PC-3 (cell line): Measurements from ENCODE around the gene CMTM8. TPM values are rescaled to one million over a fixed set of nuclear protein-coding genes. Genes with fewer than 3 reads are reported as not detected.
A peak's percentile ranks its signal among the peaks of the same experiment; 100 is the strongest.
"Not testable (repeated sequence)": the region's sequence is repeated elsewhere in the genome, so short reads cannot be mapped to it uniquely, and the experiment has no call there.

Experiments
- ATAC-seq: fragments of 200-7000 bp; cut with Tn5 transposase; 2 replicates; pipeline ENCODE4 v1.9.1; 2020; ENCODE audit warnings: mild to moderate bottlenecking, moderate library complexity
- BruUV-seq: library from RNA; stranded (reverse); fragments of 400-500 nt; replicated peaks from 2 replicates; lab custom pipeline; 2021; lab: Mats Ljungman, UMichigan
- CTCF ChIA-PET: fragments of 300-600 bp; sonication (Branson Sonifier 250); formaldehyde crosslinking; loops from one replicate; lab custom pipeline; 2022; ENCODE audit warnings: antibody characterized with exemption; lab: Charles Lee
- POLR2A ChIA-PET: fragments of 300-600 bp; sonication (Branson Sonifier 250); formaldehyde crosslinking; loops from one replicate; lab custom pipeline; 2022; ENCODE audit warnings: antibody characterized with exemption; ENCODE audit not compliant: unreplicated experiment; lab: Charles Lee
- DNase-seq: peaks from one replicate; pipeline ENCODE4 v3.0.0-alpha.2; 2015
- H2AFZ ChIP-seq: fragments of 300-600 bp; sonication (generic); 2 replicates; pipeline ENCODE4 v1.6.0; 2016; ENCODE audit warnings: antibody characterized with exemption, low read length
- H3F3A ChIP-seq: fragments of 300-600 bp; sonication (generic); one replicate; pipeline ENCODE4 v1.6.0; 2017; ENCODE audit warnings: antibody characterized with exemption, low read length, control low read depth, mild to moderate bottlenecking; ENCODE audit not compliant: unreplicated experiment
- H3K27ac ChIP-seq: fragments of 300-600 bp; sonication (generic); 2 replicates; pipeline ENCODE4 v1.5.1; 2016; ENCODE audit warnings: mild to moderate bottlenecking, low read length
- H3K27me3 ChIP-seq: fragments of 300-600 bp; sonication (generic); 2 replicates; pipeline ENCODE4 v1.6.1; 2016; ENCODE audit warnings: low read length, mixed read lengths
- H3K36me3 ChIP-seq: fragments of 300-600 bp; sonication (generic); 2 replicates; pipeline ENCODE4 v1.6.1; 2016; ENCODE audit warnings: low read depth, mixed run types, low read length, mixed read lengths
- H3K4me1 ChIP-seq: fragments of 300-600 bp; sonication (generic); 2 replicates; pipeline ENCODE4 v1.5.1; 2016; ENCODE audit warnings: low read length; ENCODE audit not compliant: insufficient read depth
- H3K4me2 ChIP-seq: fragments of 300-600 bp; sonication (generic); 2 replicates; pipeline ENCODE4 v1.6.0; 2016; ENCODE audit warnings: low read length
- H3K4me3 ChIP-seq: fragments of 300-600 bp; sonication (generic); 2 replicates; pipeline ENCODE4 v1.5.1; 2016; ENCODE audit warnings: mild to moderate bottlenecking, low read length, mixed read lengths
- H3K79me2 ChIP-seq: fragments of 300-600 bp; sonication (generic); 2 replicates; pipeline ENCODE4 v1.6.1; 2017; ENCODE audit warnings: low read length, mixed read lengths
- H3K9ac ChIP-seq: fragments of 300-600 bp; sonication (generic); 2 replicates; pipeline ENCODE4 v1.6.0; 2016; ENCODE audit warnings: mild to moderate bottlenecking, low read length
- H3K9me2 ChIP-seq: fragments of 300-600 bp; sonication (generic); replicated peaks from 2 replicates; pipeline ENCODE4 v1.6.1; 2016; ENCODE audit warnings: mixed run types, low read length, mixed read lengths
- H3K9me3 ChIP-seq: fragments of 300-600 bp; sonication (generic); 2 replicates; pipeline ENCODE4 v1.6.1; 2016; ENCODE audit warnings: low read length, mixed read lengths
- H4K20me1 ChIP-seq: fragments of 300-600 bp; sonication (generic); 2 replicates; pipeline ENCODE4 v1.6.1; 2016; ENCODE audit warnings: low read length, mixed read lengths
- EZH2 ChIP-seq: fragments of 300-600 bp; sonication (generic); IDR thresholded peaks from one replicate; pipeline ENCODE4 v1.6.1; 2017; ENCODE audit warnings: antibody characterized with exemption, mild to moderate bottlenecking, low read length; ENCODE audit not compliant: unreplicated experiment
- EZH2phosphoT487 ChIP-seq: fragments of 300-600 bp; sonication (generic); IDR thresholded peaks from 2 replicates; pipeline ENCODE4 v1.6.1; 2018; ENCODE audit warnings: mild to moderate bottlenecking, antibody characterized with exemption, low read length, borderline replicate concordance
- intact Hi-C: fragments of 100-400 bp; cut with micrococcal nuclease; formaldehyde crosslinking; loops from 2 replicates; pipeline ENCODE4 v1.9.0; 2023
- total RNA-seq: library from RNA; depleted of rRNA; stranded (reverse); fragments of >200 nt; gene quantifications from 2 replicates; pipeline ENCODE4 v1.2.3, GENCODE V29; 2014
- TF ChIP-seq, protein P1 (sequence below): fragments of 300-600 bp; sonication (generic); conservative IDR thresholded peaks from 2 replicates; pipeline ENCODE4 v1.5.1; 2017; ENCODE audit warnings: antibody characterized with exemption, low read depth, mild to moderate bottlenecking, low read length

Gene CMTM8
- total RNA-seq, 1 experiment from 2014 or later: 5.2 TPM

DNA sequence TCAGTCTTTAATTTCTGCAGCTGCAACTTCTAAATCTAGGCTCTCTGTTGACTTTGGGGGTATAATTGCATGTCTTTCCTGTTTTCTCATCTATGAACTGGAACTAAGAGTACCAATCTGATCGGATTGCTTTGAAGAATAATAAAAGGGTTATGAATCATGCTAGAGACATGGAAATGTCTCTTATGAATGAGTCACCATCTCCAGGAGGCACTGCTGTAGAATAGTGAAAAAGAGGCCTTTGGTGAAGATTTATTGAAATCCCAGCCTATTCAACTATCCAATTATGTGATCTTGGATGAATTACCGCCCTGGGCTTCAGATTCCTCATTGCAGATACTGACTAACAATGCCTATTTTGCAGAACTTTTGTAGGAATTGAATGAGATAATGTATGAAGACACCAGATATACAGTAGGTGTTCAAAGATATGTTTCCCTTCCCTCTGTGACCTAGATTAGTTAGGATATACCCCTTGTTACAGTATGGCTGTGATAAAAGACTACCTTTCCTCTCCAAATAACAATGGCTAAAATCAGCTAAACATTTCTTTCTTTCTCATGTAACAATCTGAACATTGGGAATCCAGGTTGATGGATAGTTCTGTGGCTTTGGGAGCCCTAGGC lies 11.5 kb upstream of the CMTM8 start:
- Histone ChIP-seq H3K36me3 (no peaks in the 10 kb centered on the region), H3K27ac (peak overlapping the region; percentile 60), H3K4me2 (peak overlapping the region; percentile 68), H3F3A (peaks cover 7% of the 10 kb centered on the region), H4K20me1 (no peaks in the 10 kb centered on the region), H2AFZ (no peak overlapping the region), H3K9me2 (no peaks in the 10 kb centered on the region), H3K9me3 (no peaks in the 10 kb centered on the region), H3K27me3 (no peaks in the 10 kb centered on the region), H3K79me2 (no peaks in the 10 kb centered on the region), H3K4me1 (peaks cover 29% of the 10 kb centered on the region), H3K4me3 (no peak overlapping the region; the same call in 1 of the 2 replicates), H3K9ac (no peak overlapping the region)
- DNase-seq: peak; percentile 90
- intact Hi-C loops: no loop called here
- ChIA-PET POLR2A (no interaction called here), CTCF (no interaction called here)
- peak; percentile 96 for ATAC-seq
- TF ChIP-seq, protein P1, sequence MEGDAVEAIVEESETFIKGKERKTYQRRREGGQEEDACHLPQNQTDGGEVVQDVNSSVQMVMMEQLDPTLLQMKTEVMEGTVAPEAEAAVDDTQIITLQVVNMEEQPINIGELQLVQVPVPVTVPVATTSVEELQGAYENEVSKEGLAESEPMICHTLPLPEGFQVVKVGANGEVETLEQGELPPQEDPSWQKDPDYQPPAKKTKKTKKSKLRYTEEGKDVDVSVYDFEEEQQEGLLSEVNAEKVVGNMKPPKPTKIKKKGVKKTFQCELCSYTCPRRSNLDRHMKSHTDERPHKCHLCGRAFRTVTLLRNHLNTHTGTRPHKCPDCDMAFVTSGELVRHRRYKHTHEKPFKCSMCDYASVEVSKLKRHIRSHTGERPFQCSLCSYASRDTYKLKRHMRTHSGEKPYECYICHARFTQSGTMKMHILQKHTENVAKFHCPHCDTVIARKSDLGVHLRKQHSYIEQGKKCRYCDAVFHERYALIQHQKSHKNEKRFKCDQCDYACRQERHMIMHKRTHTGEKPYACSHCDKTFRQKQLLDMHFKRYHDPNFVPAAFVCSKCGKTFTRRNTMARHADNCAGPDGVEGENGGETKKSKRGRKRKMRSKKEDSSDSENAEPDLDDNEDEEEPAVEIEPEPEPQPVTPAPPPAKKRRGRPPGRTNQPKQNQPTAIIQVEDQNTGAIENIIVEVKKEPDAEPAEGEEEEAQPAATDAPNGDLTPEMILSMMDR: no peak
- no peak for TF ChIP-seq EZH2phosphoT487
- TF ChIP-seq EZH2: no peak
- BruUV-seq: no TSS peak

DNA sequence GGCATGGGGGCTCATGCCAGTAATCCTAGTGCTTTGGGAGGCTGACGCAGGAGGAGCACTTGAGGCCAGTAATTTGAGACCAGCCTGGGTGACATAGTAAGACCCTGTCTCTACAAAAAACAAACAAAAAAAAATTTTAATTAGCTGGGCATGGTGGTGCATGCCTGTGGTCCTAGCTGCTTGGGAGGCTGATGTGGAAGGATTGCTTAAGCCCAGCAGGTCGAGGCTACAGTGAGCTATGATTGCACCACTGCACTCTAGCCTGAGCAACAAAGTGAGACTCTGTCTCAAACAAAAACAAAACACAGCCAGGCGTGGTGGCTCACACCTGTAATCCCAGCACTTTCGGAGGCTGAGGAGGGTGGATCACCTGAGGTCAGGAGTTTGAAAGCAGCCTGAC lies 9.7 kb upstream of the CMTM8 start:
- H3K36me3 ChIP-seq, ATAC-seq, H2AFZ ChIP-seq, H3K9me3 ChIP-seq, H3K79me2 ChIP-seq, H4K20me1 ChIP-seq, CTCF ChIA-PET, DNase-seq, H3K9ac ChIP-seq, H3K4me3 ChIP-seq, H3K4me2 ChIP-seq, H3F3A ChIP-seq, intact Hi-C loops, BruUV-seq, H3K27ac ChIP-seq, H3K27me3 ChIP-seq, POLR2A ChIA-PET, H3K9me2 ChIP-seq: not testable (repeated sequence)
- peaks cover 29% of the 10 kb centered on the region for H3K4me1 ChIP-seq

DNA sequence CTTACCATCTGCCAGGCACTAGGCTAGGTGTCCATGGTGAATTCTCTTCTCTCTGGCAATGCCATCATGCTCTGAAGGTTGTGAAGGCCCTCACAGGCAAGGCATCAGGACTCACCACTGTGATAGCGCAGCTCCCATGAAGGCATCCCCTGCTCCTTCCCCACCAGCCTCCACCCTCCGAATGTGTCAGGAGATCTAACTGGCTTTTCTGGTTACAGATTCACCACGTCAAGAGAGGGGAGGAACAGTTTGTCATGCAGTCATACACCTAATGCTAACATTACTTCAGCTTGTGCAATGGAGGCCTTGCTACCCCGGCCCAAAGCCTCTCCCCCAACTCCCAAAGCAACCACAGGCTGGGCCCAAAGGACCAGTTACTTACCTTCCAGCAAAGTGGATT lies 8.9 kb upstream of the CMTM8 start:
- no peak overlapping the region for H3K4me3 ChIP-seq
- H3K4me1 ChIP-seq: peaks cover 29% of the 10 kb centered on the region
- no TSS peak for BruUV-seq
- no peak overlapping the region for H3K4me2 ChIP-seq
- H3K9me3 ChIP-seq: no peaks in the 10 kb centered on the region
- no peaks in the 10 kb centered on the region for H3K79me2 ChIP-seq
- intact Hi-C loops: no loop called here
- CTCF ChIA-PET: no interaction called here
- peaks cover 7% of the 10 kb centered on the region for H3F3A ChIP-seq
- no peak overlapping the region for H2AFZ ChIP-seq
- POLR2A ChIA-PET: no interaction called here
- no peaks in the 10 kb centered on the region for H4K20me1 ChIP-seq
- no peaks in the 10 kb centered on the region for H3K9me2 ChIP-seq
- H3K9ac ChIP-seq: no peak overlapping the region
- DNase-seq (peak; percentile 57), ATAC-seq (no peak)
- H3K36me3 ChIP-seq: no peaks in the 10 kb centered on the region
- TF ChIP-seq, protein P1: no peak
- TF ChIP-seq EZH2phosphoT487 (no peak), EZH2 (no peak)
- H3K27me3 ChIP-seq: no peaks in the 10 kb centered on the region
- no peak overlapping the region for H3K27ac ChIP-seq
